ENCODE measurements around the gene TIMM44.

GRCh38 chr19:7904074-7905020 lies 39.1 kb downstream of the TIMM44 start:
- TF ChIP-seq CTCF (conservative IDR thresholded peaks at IDR 0.05): no peak
- no peak for TF ChIP-seq EZH2 (IDR thresholded peaks at IDR 0.05; ENCODE audit: low read depth)
